MCF 10A (cell line): Measurements from ENCODE around the gene TULP4. TPM values are rescaled to one million over a fixed set of nuclear protein-coding genes. Genes with fewer than 3 reads are reported as not detected.

Experiments used
- BruUV-seq: library from RNA; stranded (reverse); fragments of 400-500 nt; replicated peaks from 2 replicates; lab custom pipeline; 2021; lab: Mats Ljungman, UMichigan
- CTCF ChIA-PET: fragments of 300-600 bp; sonication (Branson Sonifier 250); formaldehyde crosslinking; extraction: SDS; loops from one replicate; lab custom pipeline; 2021; ENCODE audit warnings: antibody characterized with exemption, inconsistent platforms; lab: Yijun Ruan, JAX
- POLR2A ChIA-PET: fragments of 300-600, 350-650 bp; sonication (Branson Sonifier 250); formaldehyde crosslinking; extraction: SDS; loops from one replicate; lab custom pipeline; 2020; ENCODE audit warnings: antibody characterized with exemption, inconsistent platforms; lab: Yijun Ruan, JAX
- DNase-seq: peaks from one replicate; pipeline ENCODE4 v3.0.0-alpha.2; 2018; ENCODE audit not compliant: unreplicated experiment
- H3K27ac Mint-ChIP-seq: one replicate; pipeline ENCODE4 v1.8.0; 2022; ENCODE audit warnings: mild to moderate bottlenecking, low read depth, mixed read lengths; ENCODE audit not compliant: unreplicated experiment
- H3K27me3 Mint-ChIP-seq: one replicate; pipeline ENCODE4 v1.8.0; 2022; ENCODE audit warnings: mixed read lengths; ENCODE audit not compliant: insufficient read depth, unreplicated experiment
- H3K36me3 Mint-ChIP-seq: one replicate; pipeline ENCODE4 v1.8.0; 2022; ENCODE audit warnings: mild to moderate bottlenecking, moderate library complexity, mixed read lengths; ENCODE audit not compliant: insufficient read depth, unreplicated experiment
- H3K4me1 Mint-ChIP-seq: one replicate; pipeline ENCODE4 v1.8.0; 2022; ENCODE audit warnings: mixed read lengths; ENCODE audit not compliant: insufficient read depth, unreplicated experiment
- H3K4me3 Mint-ChIP-seq: one replicate; pipeline ENCODE4 v1.8.0; 2022; ENCODE audit warnings: mild to moderate bottlenecking, moderate library complexity, mixed read lengths; ENCODE audit not compliant: unreplicated experiment
- H3K9me3 Mint-ChIP-seq: one replicate; pipeline ENCODE4 v1.8.0; 2022; ENCODE audit warnings: mixed read lengths; ENCODE audit not compliant: unreplicated experiment
- intact Hi-C: fragments of 100-400 bp; cut with micrococcal nuclease; formaldehyde crosslinking; loops from 2 replicates; pipeline ENCODE4 v1.14.1; 2022
- total RNA-seq: library from RNA; stranded (reverse); gene quantifications from 2 replicates; pipeline ENCODE4 v1.2.3, GENCODE V29; 2022
- TF ChIP-seq, protein P1 (sequence below): fragments of 200-600 bp; IDR thresholded peaks from one replicate; pipeline ENCODE4 v1.8.0; 2022; ENCODE audit warnings: antibody characterized with exemption, mild to moderate bottlenecking; ENCODE audit not compliant: unreplicated experiment

Gene TULP4
- total RNA-seq, 1 experiment from 2014 or later, result 64.2 TPM

- intact Hi-C loops, result no loop called here
- Mint-ChIP-seq H3K36me3 (peaks cover 7% of the 10 kb centered on the region), H3K4me3 (no peak overlapping the region), H3K27me3 (no peaks in the 10 kb centered on the region), H3K27ac (no peak overlapping the region), H3K9me3 (no peaks in the 10 kb centered on the region), H3K4me1 (peaks cover 44% of the 10 kb centered on the region)
- POLR2A ChIA-PET, result interaction anchor here (0.5 to 1.1 kb wide), 2 partner anchors 9 to 54 kb away, joined by 4 read pairs; no protein-coding TSS in a partner anchor
- DNase-seq, result no peak
- CTCF ChIA-PET, result interaction anchor here (0.6 kb wide), 1 partner anchor 103 kb away, joined by 3 read pairs; no protein-coding TSS in a partner anchor
- no TSS peak for BruUV-seq
- TF ChIP-seq, protein P1, sequence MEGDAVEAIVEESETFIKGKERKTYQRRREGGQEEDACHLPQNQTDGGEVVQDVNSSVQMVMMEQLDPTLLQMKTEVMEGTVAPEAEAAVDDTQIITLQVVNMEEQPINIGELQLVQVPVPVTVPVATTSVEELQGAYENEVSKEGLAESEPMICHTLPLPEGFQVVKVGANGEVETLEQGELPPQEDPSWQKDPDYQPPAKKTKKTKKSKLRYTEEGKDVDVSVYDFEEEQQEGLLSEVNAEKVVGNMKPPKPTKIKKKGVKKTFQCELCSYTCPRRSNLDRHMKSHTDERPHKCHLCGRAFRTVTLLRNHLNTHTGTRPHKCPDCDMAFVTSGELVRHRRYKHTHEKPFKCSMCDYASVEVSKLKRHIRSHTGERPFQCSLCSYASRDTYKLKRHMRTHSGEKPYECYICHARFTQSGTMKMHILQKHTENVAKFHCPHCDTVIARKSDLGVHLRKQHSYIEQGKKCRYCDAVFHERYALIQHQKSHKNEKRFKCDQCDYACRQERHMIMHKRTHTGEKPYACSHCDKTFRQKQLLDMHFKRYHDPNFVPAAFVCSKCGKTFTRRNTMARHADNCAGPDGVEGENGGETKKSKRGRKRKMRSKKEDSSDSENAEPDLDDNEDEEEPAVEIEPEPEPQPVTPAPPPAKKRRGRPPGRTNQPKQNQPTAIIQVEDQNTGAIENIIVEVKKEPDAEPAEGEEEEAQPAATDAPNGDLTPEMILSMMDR, result no peak
Measured at GRCh38 chr6:158357570-158358216, 45.4 kb downstream of the TULP4 start.

GRCh38 chr6:158358450-158359077, 46.3 kb downstream of the TULP4 start:
- Mint-ChIP-seq H3K4me3 (no peak overlapping the region), H3K36me3 (peaks cover 7% of the 10 kb centered on the region), H3K9me3 (no peaks in the 10 kb centered on the region), H3K4me1 (peaks cover 44% of the 10 kb centered on the region), H3K27ac (no peak overlapping the region), H3K27me3 (no peaks in the 10 kb centered on the region)
- TF ChIP-seq, protein P1, result no peak
- POLR2A ChIA-PET, result interaction anchor here (0.5 to 1.0 kb wide), 3 partner anchors 8 to 43 kb away, joined by 3 to 4 read pairs (median 4); no protein-coding TSS in a partner anchor
- BruUV-seq, result no TSS peak
- CTCF ChIA-PET, result interaction anchor here (0.5 kb wide), 1 partner anchor 243 kb away, joined by 5 read pairs; no protein-coding TSS in a partner anchor
- intact Hi-C loops, result no loop called here
- DNase-seq, result no peak

DNA sequence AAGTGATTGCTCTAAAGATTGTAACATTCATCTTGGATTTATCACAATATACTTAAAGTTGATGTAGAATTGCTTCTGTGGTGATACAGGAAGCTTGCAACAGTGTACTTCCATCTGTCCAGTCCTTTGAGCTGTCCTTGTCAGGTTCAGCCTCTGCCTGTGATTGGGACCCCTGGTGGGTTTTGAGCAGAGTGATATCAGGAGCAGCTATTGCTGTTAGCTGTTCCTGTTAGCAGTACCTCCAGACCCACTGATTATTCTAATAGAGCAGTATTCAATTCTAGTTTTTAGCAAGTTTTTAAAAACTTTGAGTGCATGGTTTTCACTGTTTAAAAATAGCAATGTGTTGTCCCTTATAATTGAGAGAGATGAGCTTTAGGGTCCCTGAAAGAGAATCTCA, 48.8 kb downstream of the TULP4 start:
- peaks cover 7% of the 10 kb centered on the region for H3K36me3 Mint-ChIP-seq
- no TSS peak for BruUV-seq
- H3K27me3 Mint-ChIP-seq, result no peaks in the 10 kb centered on the region
- TF ChIP-seq, protein P1, result no peak
- intact Hi-C loops, result no loop called here
- H3K4me1 Mint-ChIP-seq, result peaks cover 25% of the 10 kb centered on the region
- H3K4me3 Mint-ChIP-seq, result no peak overlapping the region
- no peak overlapping the region for H3K27ac Mint-ChIP-seq
- DNase-seq, result no peak
- CTCF ChIA-PET, result no interaction called here
- POLR2A ChIA-PET, result interaction anchor here (0.7 to 2.0 kb wide), 3 partner anchors 9 to 38 kb away, joined by 3 to 10 read pairs (median 6); no protein-coding TSS in a partner anchor
- H3K9me3 Mint-ChIP-seq, result no peaks in the 10 kb centered on the region

- peaks cover 17% of the 10 kb centered on the region for H3K4me1 Mint-ChIP-seq
- POLR2A ChIA-PET, result interaction anchor here (0.7 to 2.0 kb wide), 4 partner anchors 8 to 157 kb away, joined by 3 to 10 read pairs (median 4); no protein-coding TSS in a partner anchor
- H3K9me3 Mint-ChIP-seq, result peaks cover 5% of the 10 kb centered on the region
- BruUV-seq, result no TSS peak
- intact Hi-C loops, result no loop called here
- no peaks in the 10 kb centered on the region for H3K36me3 Mint-ChIP-seq
- no peak overlapping the region for H3K27ac Mint-ChIP-seq
- H3K27me3 Mint-ChIP-seq, result no peaks in the 10 kb centered on the region
- TF ChIP-seq, protein P1, result no peak
- no peak overlapping the region for H3K4me3 Mint-ChIP-seq
- CTCF ChIA-PET, result interaction anchor here (0.7 kb wide), 2 partner anchors 8 to 12 kb away, joined by 3 read pairs; no protein-coding TSS in a partner anchor
- DNase-seq, result no peak
Measured at GRCh38 chr6:158361961-158362669, 49.9 kb downstream of the TULP4 start.
